Epithelial cell of proximal tubule (primary cell): Measurements from ENCODE around the gene GFRA1. TPM values are rescaled to one million over a fixed set of nuclear protein-coding genes. Genes with fewer than 3 reads are reported as not detected.

Source experiments
- DNase-seq: peaks from one replicate; pipeline ENCODE4 v3.0.0-alpha.2; 2011; ENCODE audit warnings: low read depth
- H3K4me3 ChIP-seq: 2 replicates; pipeline ENCODE4 v1.5.1; 2011; ENCODE audit warnings: low read depth, mild to moderate bottlenecking, low read length
- CTCF ChIP-seq: conservative IDR thresholded peaks from 2 replicates; pipeline ENCODE4 v1.5.1; 2012; ENCODE audit warnings: low read depth, mild to moderate bottlenecking, low read length
- total RNA-seq: library from RNA; depleted of rRNA; stranded (reverse); fragments of >200 nt; gene quantifications from 2 replicates; pipeline ENCODE4 v1.2.3, GENCODE V29; 2015

The GFRA1 gene
- total RNA-seq, 1 donor from 2014 or later, result 10.6 TPM

DNA sequence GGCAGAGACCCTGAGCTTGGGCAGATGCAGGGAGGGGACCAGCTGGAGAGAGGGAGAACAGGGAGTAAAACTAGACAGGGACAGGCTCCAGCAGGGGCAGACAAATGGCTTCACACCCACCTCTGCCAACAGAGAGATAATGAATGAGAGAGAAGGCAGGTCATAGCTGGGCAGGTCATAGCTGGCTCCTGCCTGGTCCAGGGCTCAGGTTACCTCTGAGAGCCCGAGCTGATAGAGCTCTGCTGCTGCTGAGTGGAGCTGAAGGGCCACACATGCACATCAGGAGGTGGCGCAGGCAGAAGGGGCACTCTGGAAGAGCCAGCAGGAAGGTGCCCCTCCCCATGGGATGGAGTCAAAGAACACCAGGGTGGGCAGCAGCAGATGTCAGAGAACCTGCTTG is 154.2 kb downstream of the GFRA1 start:
- no peak for TF ChIP-seq CTCF
- no peak for DNase-seq

DNA sequence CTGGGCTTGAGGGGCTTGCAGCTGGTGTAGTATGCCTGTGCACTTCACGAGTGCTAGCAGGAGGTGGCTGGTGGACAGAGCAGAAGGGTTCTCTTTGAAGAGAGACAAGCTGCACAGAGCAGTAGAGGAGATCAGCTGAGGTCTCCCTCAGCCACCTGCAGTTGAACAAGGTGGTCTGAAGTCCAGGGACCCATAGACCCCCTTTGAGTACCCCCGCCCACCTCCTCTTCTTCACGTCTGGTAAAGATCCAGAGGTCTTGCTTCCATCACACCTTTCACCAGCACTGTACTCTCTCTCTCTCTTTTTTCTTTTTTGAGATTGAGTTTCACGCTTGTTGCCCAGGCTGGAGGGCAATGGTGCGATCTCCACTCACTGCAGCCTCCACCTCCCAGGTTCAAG is 157.2 kb downstream of the GFRA1 start:
- no peak for TF ChIP-seq CTCF
- no peak overlapping the region for H3K4me3 ChIP-seq

More for the DNA sequence above, 154.2 kb downstream of the GFRA1 start:
- H3K4me3 ChIP-seq, result no peak overlapping the region

DNA sequence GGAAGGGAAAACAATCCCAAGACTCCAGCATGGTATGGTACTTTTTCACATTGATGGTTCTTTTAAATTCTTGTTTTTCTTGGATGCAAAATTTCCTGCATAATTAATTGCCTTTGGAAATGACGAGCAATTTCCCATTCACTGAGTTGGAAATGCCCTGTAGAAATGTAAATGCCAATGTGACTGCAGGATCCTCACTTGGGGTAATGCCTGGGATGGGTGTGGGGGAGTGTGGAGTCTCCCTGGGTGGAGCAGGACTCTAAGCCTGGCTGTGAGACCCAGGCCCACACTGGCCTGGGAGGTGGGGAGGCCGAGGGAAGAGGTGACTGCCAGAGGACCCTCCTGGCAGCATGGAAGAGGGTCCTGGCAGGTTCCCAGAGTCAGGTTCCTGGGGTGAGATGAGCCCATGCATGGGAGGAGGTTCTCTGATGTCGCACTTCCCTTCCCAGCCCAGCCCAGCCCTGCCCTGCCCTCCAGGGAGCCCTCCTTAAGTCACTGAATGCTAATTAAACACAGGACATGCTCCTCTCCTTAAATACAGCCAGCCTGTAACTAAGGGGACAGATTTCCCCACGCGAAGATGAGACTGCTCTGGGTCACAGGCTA is 157.9 kb downstream of the GFRA1 start:
- DNase-seq, result no peak

More for the DNA sequence above, 157.2 kb downstream of the GFRA1 start:
- no peak for DNase-seq

DNA sequence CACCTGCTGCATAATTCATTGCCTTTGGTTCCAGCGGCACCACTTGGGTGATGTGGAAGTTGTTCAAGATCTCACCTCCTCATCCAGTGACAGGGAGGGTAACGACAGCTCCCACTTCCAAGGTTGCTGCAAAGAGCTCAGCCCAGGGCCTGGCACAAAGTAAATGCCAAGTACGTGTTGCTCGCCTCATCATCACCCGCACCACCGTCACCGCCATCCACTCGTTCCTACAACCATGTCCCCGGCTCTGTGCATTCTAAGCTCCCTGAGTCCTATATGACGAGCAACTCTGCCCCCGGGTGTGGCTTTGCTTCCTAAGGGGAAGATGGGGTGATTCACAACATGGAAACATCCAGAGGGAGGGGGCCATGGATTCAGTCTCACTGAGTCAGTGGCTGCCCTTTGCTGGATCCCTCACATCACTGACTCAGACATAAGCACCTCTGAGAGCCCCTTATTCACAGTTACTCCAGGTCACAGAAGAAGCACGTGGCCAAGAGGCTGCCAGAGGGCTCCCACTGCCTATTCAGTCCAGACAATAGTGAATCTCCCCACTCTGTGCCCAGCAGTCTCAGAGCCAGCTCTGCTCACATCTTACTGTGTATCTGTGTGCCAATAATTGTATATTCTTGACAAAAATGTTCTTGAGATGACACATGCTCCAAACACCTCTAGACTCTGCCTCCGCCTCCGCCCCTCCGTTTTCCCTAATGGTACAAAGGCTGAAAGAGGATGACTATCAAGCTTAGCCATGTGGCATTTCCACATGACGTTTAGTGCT is 159.1 kb downstream of the GFRA1 start:
- DNase-seq, result no peak
- no peak overlapping the region for H3K4me3 ChIP-seq
- no peak for TF ChIP-seq CTCF

More for the DNA sequence above, 157.9 kb downstream of the GFRA1 start:
- no peak for TF ChIP-seq CTCF
- no peak overlapping the region for H3K4me3 ChIP-seq

DNA sequence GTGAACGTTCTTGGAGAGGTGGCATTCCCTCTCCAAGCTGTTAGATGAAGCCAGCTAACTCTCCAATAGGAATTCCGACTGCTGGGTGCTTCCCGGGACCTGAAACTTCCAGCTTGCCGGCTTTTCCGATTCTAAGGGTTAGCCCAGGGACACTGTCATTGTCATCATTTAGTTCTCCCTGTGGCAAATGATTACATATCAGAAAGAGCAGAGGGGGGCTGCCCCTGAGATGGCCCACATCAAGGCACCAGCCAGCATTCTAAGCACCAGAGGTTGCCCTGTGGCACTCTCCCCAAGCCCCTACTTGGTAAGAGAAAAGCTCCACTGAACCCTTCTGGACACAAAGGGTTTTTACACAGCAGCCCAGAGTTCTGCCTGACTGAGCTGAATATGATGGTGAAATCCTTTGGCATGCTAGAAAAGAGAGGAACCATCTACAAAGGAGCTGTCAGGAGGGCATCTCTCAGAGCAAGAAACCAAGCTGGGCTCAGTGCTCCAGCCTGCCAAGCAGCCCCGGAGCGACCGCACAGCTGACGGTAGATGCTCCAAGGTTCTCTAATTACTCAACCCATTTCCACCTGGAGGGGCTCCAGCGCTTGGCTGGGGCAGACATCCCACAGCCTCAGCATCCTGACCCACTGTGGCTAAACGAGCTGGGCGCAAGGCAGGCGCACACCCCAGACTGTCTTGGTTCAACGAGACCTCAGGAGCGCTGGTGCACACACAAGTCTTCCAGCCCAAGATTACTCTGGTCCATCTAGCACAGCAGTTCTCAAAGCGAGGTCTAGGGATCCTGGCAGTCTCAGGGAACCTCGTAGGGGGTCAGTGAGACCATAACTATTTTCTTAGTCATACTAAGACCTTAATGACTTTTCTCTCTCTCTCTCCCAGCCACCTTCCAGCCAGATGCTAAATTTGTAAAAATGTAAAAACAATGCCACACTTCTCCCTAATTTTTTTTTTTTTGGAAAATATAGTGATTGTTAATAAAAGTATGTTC is 160.5 kb downstream of the GFRA1 start:
- H3K4me3 ChIP-seq, result no peak overlapping the region
- no peak for TF ChIP-seq CTCF
- DNase-seq, result no peak

DNA sequence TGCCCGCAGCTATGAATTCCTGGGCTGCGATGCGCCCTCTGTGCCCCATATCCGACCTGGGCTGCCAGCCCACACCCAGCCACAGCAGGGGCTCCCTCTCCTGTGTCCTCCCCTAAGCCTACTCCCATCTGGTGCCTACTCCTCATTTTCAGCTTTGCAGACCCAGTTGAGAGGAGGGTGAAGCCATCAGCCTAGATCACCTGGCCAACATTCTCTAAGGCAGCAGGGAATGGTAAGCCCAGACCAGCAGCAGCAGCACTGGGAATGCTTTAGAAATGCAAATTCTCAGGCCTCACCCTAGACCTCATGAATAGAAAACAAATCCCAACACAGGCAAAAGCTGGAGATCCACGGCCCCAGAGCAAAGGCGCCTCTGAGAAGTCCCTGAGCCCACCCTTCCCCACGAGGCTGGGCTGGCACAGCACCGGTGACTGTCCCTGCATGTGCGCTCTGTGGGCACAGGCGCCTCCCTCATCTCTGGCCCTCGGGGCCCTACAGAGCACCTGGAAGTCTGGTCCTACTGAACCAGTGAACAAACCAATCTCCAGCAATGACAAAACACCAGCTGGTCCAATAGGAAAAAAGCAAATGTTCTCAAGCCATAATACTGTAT is 161.4 kb downstream of the GFRA1 start:
- DNase-seq, result no peak
- TF ChIP-seq CTCF, result no peak
- no peak overlapping the region for H3K4me3 ChIP-seq
